ENCODE results near the gene CCKAR.
"Not testable (repeated sequence)": the region's sequence is repeated elsewhere in the genome, so short reads cannot be mapped to it uniquely, and the experiment has no call there.

CCKAR gene

GRCh38 chr4:26490111-26490959 lies at the start of gene CCKAR:
Gene CCKAR, minus strand, starts transcription at chr4:26490484. Its CDS starts 217 bp downstream, at chr4:26490267.
- DNase-seq = no peak

GRCh38 chr4:26533685-26534084 lies 43.4 kb upstream of the CCKAR start:
- no peak for DNase-seq

- DNase-seq = no peak
Observed at GRCh38 chr4:26531491-26532116, 41.3 kb upstream of the CCKAR start.

- no peak for DNase-seq
Observed at GRCh38 chr4:26530099-26530498, 39.8 kb upstream of the CCKAR start.

- DNase-seq = no peak
Observed at GRCh38 chr4:26529479-26529878, 39.2 kb upstream of the CCKAR start.

GRCh38 chr4:26525771-26526150 lies 35.5 kb upstream of the CCKAR start:
- DNase-seq = no peak

GRCh38 chr4:26525136-26525770 lies 35.0 kb upstream of the CCKAR start:
- no peak for DNase-seq

GRCh38 chr4:26524011-26524410 lies 33.7 kb upstream of the CCKAR start:
- no peak for DNase-seq

- DNase-seq = no peak
Observed at GRCh38 chr4:26522478-26522877, 32.2 kb upstream of the CCKAR start.

GRCh38 chr4:26520728-26521450 lies 30.6 kb upstream of the CCKAR start:
- DNase-seq = no peak

- no peak for DNase-seq
Observed at GRCh38 chr4:26515936-26516335, 25.7 kb upstream of the CCKAR start.

GRCh38 chr4:26510334-26510964 lies 20.2 kb upstream of the CCKAR start:
- no peak for DNase-seq

GRCh38 chr4:26509681-26510333 lies 19.5 kb upstream of the CCKAR start:
- no peak for DNase-seq

- no peak for DNase-seq
Observed at GRCh38 chr4:26507286-26507685, 17.0 kb upstream of the CCKAR start.

GRCh38 chr4:26503844-26504243 lies 13.6 kb upstream of the CCKAR start:
- DNase-seq = no peak

GRCh38 chr4:26503427-26503826 lies 13.1 kb upstream of the CCKAR start:
- no peak for DNase-seq

- not testable (repeated sequence) for DNase-seq
Observed at GRCh38 chr4:26500565-26500999, 10.3 kb upstream of the CCKAR start.

- DNase-seq = no peak
Observed at GRCh38 chr4:26496207-26496783, 6.0 kb upstream of the CCKAR start.

GRCh38 chr4:26493461-26493860 lies 3.2 kb upstream of the CCKAR start:
- no peak for DNase-seq

- no peak for DNase-seq
Observed at GRCh38 chr4:26491449-26492170, 1.3 kb upstream of the CCKAR start.

- DNase-seq = no peak
Observed at GRCh38 chr4:26490960-26491284, 638 bp upstream of the CCKAR start.

Data from CD4-positive, alpha-beta T cell treated with Interleukin-1 beta for 1 hour (primary cell).